Measurements from ENCODE around the gene ASB9.

DNA sequence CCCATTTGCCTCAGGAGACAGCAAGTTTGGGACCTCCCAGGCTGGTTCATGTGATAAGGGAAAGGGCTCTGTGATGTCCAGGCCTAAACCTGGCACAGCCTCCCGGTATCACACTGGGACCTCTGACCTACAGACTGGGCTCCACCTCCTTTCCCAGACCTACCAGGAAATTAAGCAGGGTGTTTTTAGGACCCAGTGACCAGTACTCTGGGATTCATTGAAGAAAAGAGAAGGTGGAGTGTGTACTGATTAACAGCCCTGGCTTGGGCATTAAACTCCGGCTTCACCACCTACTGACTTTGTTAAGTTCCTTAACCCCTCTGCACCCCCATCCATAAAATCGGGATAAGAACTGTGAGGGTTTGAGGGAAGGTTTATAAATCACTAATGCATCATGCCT, 28.6 kb downstream of the ASB9 start:
- no peak for TF ChIP-seq POLR2A (IDR thresholded peaks at IDR 0.05)
- TF ChIP-seq, protein P1, sequence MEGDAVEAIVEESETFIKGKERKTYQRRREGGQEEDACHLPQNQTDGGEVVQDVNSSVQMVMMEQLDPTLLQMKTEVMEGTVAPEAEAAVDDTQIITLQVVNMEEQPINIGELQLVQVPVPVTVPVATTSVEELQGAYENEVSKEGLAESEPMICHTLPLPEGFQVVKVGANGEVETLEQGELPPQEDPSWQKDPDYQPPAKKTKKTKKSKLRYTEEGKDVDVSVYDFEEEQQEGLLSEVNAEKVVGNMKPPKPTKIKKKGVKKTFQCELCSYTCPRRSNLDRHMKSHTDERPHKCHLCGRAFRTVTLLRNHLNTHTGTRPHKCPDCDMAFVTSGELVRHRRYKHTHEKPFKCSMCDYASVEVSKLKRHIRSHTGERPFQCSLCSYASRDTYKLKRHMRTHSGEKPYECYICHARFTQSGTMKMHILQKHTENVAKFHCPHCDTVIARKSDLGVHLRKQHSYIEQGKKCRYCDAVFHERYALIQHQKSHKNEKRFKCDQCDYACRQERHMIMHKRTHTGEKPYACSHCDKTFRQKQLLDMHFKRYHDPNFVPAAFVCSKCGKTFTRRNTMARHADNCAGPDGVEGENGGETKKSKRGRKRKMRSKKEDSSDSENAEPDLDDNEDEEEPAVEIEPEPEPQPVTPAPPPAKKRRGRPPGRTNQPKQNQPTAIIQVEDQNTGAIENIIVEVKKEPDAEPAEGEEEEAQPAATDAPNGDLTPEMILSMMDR (IDR thresholded peaks at IDR 0.05): no peak
